Esophagus squamous epithelium (tissue), 5 donors: ENCODE results near the gene TMEM139. TPM values are rescaled to one million over a fixed set of nuclear protein-coding genes. Genes with fewer than 3 reads are reported as not detected.
A peak's percentile ranks its signal among the peaks of the same experiment; 100 is the strongest.

ENCODE experiments used
- DNase-seq: peaks from one replicate; lab custom pipeline; 2025; lab: John Stamatoyannopoulos, UW
- H3K27ac ChIP-seq, 4 donors: fragments of 200-600 bp; sonication (generic); one replicate each; pipeline ENCODE4 v1.5.1; 2016 to 2019; ENCODE audit warnings: mild to moderate bottlenecking in 1 of 4
- H3K27me3 ChIP-seq, 4 donors: fragments of 200-600 bp; sonication (generic); 1 replicate in 3 of 4; 2 replicates in 1 of 4; pipeline versions ENCODE4 v1.5.1 to v1.6.0; 2017 to 2021; ENCODE audit warnings: antibody characterized with exemption in 1 of 4
- H3K36me3 ChIP-seq, 3 donors: fragments of 200-600 bp; sonication (generic); one replicate each; pipeline ENCODE4 v1.5.1; 2016 to 2019
- H3K4me1 ChIP-seq, 3 donors: fragments of 200-600 bp; sonication (generic); one replicate each; pipeline ENCODE4 v1.5.1; 2017 to 2019
- H3K4me3 ChIP-seq, 4 donors: fragments of 200-600 bp; sonication (generic); 1 replicate in 3 of 4; 2 replicates in 1 of 4; pipeline ENCODE4 v1.5.1; 2016 to 2019; ENCODE audit warnings: mild to moderate bottlenecking in 2 of 4, moderate library complexity in 1 of 4
- H3K9me3 ChIP-seq, 3 donors: fragments of 200-600 bp; sonication (generic); one replicate each; pipeline ENCODE4 v1.5.1; 2016 to 2019
- CTCF ChIP-seq, 6 experiments: fragments of 450-650 bp in 4 of 6; fragments of 200-600 bp in 2 of 6; sonication (generic) in 2 of 6; IDR thresholded peaks; one replicate each; pipeline ENCODE4 v1.5.1; 2016 to 2019; ENCODE audit warnings: antibody characterized with exemption in 6 of 6, mild to moderate bottlenecking in 4 of 6, moderate library complexity in 4 of 6
- POLR2A ChIP-seq, 4 donors: fragments of 450-650 bp; IDR thresholded peaks; one replicate each; pipeline ENCODE4 v1.6.1; 2017; ENCODE audit warnings: antibody characterized with exemption in 4 of 4, mild to moderate bottlenecking in 4 of 4, moderate library complexity in 3 of 4
- WGBS, 2 donors: methylation state at CpG; one replicate each; pipeline ENCODE4 v1.1.5; 2018; 5-methylcytosine and 5-hydroxymethylcytosine counted together
- intact Hi-C: fragments of 100-400 bp; cut with DNase I; formaldehyde crosslinking; loops from one replicate; pipeline ENCODE4 v1.15.0; 2022
- total RNA-seq, 4 donors: library from RNA; depleted of rRNA; stranded (reverse); fragments of >200 nt; gene quantifications; one replicate each; pipeline ENCODE4 v1.1.0, GENCODE V29; 2016
- donor health status: DM: yes; HTN: yes; CAD: no.

TMEM139 gene
- 1 to 10 TPM in 1 of 4 donors, under 1 TPM in 1, not detected in 2; 0.15 to 3.6 TPM for total RNA-seq

DNA sequence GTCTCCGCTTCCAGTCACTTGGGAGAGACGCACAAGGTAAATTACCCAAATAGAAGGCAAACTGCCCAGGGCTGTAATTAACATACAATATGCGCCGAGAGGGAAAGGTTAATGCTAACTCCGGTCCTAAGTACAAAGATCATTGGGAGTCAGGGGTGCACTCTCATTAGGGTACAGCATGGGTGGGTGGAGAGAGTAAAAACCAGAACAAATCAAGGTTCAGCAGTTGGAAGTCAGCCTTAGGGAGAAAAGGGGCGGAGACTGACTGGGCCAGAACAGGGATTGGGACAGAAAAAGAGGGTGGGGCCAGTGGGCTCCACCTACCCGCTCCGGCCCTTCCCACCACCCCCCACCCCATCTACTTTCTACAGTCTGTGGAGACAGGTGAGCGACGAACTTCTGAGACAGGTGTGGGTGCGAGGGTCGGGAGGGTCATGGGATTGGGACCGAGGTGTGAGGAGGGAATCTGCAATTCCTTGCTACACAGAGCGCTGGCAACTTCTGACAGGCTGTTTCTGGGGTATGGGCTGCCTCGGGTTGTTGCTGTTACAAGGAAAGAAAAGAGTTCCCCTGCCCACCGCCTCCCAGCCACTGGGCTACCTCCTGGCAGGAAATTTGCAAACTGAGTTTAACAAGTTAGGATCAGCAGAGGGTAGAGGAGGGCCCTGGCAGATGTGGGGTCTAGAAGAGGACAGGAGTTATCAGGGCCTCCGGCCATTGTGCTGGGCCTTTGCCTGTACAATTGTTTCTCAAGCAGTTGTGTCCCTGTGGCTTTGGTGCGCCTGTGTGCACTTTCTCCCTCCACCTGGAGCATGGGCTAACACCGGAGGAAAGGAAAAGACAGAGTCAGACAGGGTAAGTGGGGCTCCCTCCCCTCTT lies at the start of gene TMEM139:
Gene TMEM139 (plus strand): TSS at position 368 of the 879 bp plus-strand sequence. CDS start 1,000 bp downstream, outside the sequence.
- TF ChIP-seq POLR2A (IDR thresholded peaks at IDR 0.05) (no peak), CTCF (IDR thresholded peaks at IDR 0.05) (no peak)
- whole genome bisulfite sequencing, 2 donors: 65 to 75% methylated on average over 11 to 15 of the region's 19 CpGs
- intact Hi-C loops: no loop called here
- H3K4me1 ChIP-seq: peaks cover 14 to 27% (median 21%) of the 10 kb centered on the region in 3 donors
- no peaks in the 10 kb centered on the region for H3K9me3 ChIP-seq
- DNase-seq: no peak
- no peaks in the 10 kb centered on the region for H3K27me3 ChIP-seq
- peak within 1 kb of the TSS in 1 of 4 donors; percentile 9 for H3K27ac ChIP-seq
- H3K36me3 ChIP-seq: no peaks in the 10 kb centered on the region
- H3K4me3 ChIP-seq: peak within 1 kb of the TSS in 2 of 4 donors; percentile 5 to 8

DNA sequence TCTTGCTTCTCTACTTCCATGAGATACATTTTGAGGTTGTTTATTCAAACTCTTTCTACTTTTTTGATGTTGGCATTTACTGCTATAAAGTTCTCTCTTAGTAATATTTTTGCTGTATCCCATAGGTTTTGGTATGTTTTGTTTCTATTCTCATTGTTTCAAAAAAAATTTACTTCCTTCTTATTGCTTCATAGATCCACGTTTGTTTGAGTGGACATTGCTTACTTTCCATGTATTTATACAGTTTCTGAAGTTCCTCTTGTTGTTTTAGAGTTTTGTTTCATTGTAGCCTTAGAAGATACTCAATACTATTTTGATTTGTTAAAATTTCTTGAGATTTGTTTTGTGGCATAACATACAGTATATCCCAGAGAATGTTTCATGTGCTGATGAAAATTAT lies 49.2 kb upstream of the TMEM139 start:
- no peaks in the 10 kb centered on the region for H3K27me3 ChIP-seq
- 27 to 29% methylated on average over 1 of the region's 1 CpG for WGBS, 2 donors
- DNase-seq: no peak
- no peaks in the 10 kb centered on the region for H3K36me3 ChIP-seq
- peaks cover 0 to under 1% (median 0%) of the 10 kb centered on the region in 3 donors for H3K4me1 ChIP-seq
- peaks cover 0 to 20% (median 0%) of the 10 kb centered on the region in 3 donors for H3K9me3 ChIP-seq
- H3K4me3 ChIP-seq: no peak overlapping the region
- intact Hi-C loops: no loop called here
- H3K27ac ChIP-seq: no peak overlapping the region
- TF ChIP-seq CTCF (IDR thresholded peaks at IDR 0.05) (no peak), POLR2A (IDR thresholded peaks at IDR 0.05) (no peak)

- Histone ChIP-seq H3K9me3 (peaks cover 0 to 20% (median 0%) of the 10 kb centered on the region in 3 donors), H3K27ac (no peak overlapping the region), H3K4me3 (no peak overlapping the region), H3K36me3 (no peaks in the 10 kb centered on the region), H3K27me3 (no peaks in the 10 kb centered on the region), H3K4me1 (peaks cover 0 to 6% (median 2%) of the 10 kb centered on the region in 3 donors)
- intact Hi-C loops: no loop called here
- no peak for DNase-seq
- TF ChIP-seq POLR2A (IDR thresholded peaks at IDR 0.05) (no peak), CTCF (IDR thresholded peaks at IDR 0.05) (no peak)
- WGBS, 2 donors: 77 to 81% methylated on average over 3 of the region's 3 CpGs
Measured at GRCh38 chr7:143236408-143236990, 48.3 kb upstream of the TMEM139 start.

DNA sequence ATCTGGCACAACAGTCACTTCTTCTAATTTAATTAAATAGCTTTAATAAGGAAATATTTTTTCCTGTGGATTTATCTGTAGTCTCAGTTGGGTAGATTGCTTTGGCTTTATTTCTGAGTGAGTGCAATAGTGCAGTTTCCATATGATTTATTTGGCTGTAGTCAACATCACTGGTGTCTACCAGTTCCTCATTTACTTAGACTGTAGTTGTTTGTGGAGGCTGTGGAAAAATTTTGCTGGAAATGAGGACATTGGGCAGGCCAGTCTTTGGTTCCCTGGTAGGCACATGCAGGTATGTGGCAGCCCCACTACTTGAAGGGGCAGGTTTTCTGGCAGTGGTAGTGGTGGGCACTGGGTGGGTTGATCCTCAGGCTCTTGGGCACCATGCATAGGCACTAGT lies 47.4 kb upstream of the TMEM139 start:
- TF ChIP-seq CTCF (IDR thresholded peaks at IDR 0.05) (no peak), POLR2A (IDR thresholded peaks at IDR 0.05) (no peak)

More for the DNA sequence above, 47.4 kb upstream of the TMEM139 start:
- no peak for DNase-seq
- Histone ChIP-seq H3K36me3 (no peaks in the 10 kb centered on the region), H3K27ac (peak overlapping the region in 1 of 4 donors; percentile 39), H3K4me1 (peaks cover 0 to 6% (median 2%) of the 10 kb centered on the region in 3 donors), H3K27me3 (no peaks in the 10 kb centered on the region), H3K9me3 (peaks cover 0 to 20% (median 0%) of the 10 kb centered on the region in 3 donors), H3K4me3 (no peak overlapping the region)
- intact Hi-C loops: no loop called here
